ENCODE measurements around the gene USP17L24.
"Not testable (repeated sequence)": the region's sequence is repeated elsewhere in the genome, so short reads cannot be mapped to it uniquely, and the experiment has no call there.

Gene USP17L24
- 0 reads per million in 2 donors for total RNA-seq

- not testable (repeated sequence) for DNase-seq
These were observed at the start of gene USP17L24 for GRCh38 chr4:9324865-9325264. USP17L24 (plus strand) TSS chr4:9325165; CDS start chr4:9325165, 0 bp downstream.

GRCh38 chr4:9324191-9324590 is 774 bp upstream of the USP17L24 start:
- not testable (repeated sequence) for DNase-seq

GRCh38 chr4:9329611-9330010 is 4.6 kb downstream of the USP17L24 start, which contains the start of gene USP17L25:
USP17L25 (plus strand) TSS chr4:9329911; CDS start chr4:9329911, 0 bp downstream.
- DNase-seq = not testable (repeated sequence)

GRCh38 chr4:9334358-9334757 is 9.4 kb downstream of the USP17L24 start, which contains the start of gene USP17L26:
USP17L26 (plus strand) TSS chr4:9334658; CDS start chr4:9334658, 0 bp downstream.
- DNase-seq = not testable (repeated sequence)

GRCh38 chr4:9339103-9339502 is 14.1 kb downstream of the USP17L24 start, which contains the start of gene USP17L5:
USP17L5 (plus strand) TSS chr4:9339403; CDS start chr4:9339403, 0 bp downstream.
- not testable (repeated sequence) for DNase-seq

- DNase-seq = not testable (repeated sequence)
These were observed 18.9 kb downstream of the USP17L24 start, which contains the start of gene USP17L27 for GRCh38 chr4:9343848-9344247. USP17L27 (plus strand) TSS chr4:9344148; CDS start chr4:9344148, 0 bp downstream.

GRCh38 chr4:9348593-9348992 is 23.6 kb downstream of the USP17L24 start, which contains the start of gene USP17L28:
USP17L28 (plus strand) TSS chr4:9348893; CDS start chr4:9348893, 0 bp downstream.
- not testable (repeated sequence) for DNase-seq

- DNase-seq = not testable (repeated sequence)
These were observed 25.9 kb downstream of the USP17L24 start for GRCh38 chr4:9350866-9351265.

- not testable (repeated sequence) for DNase-seq
These were observed 28.4 kb downstream of the USP17L24 start, which contains the start of gene USP17L29 for GRCh38 chr4:9353338-9353737. USP17L29 (plus strand) TSS chr4:9353638; CDS start chr4:9353638, 0 bp downstream.

- DNase-seq = not testable (repeated sequence)
These were observed 37.9 kb downstream of the USP17L24 start, which contains the start of gene USP17L30 for GRCh38 chr4:9362829-9363228. USP17L30 (plus strand) TSS chr4:9363129; CDS start chr4:9363129, 0 bp downstream.
